H54 (cell line): ENCODE results near the gene RSRC1.
"Not testable (repeated sequence)": the region's sequence is repeated elsewhere in the genome, so short reads cannot be mapped to it uniquely, and the experiment has no call there.

Experiments
- DNase-seq: peaks from one replicate; pipeline ENCODE4 v3.0.0; 2011; ENCODE audit warnings: low spot score, mixed read lengths; ENCODE audit not compliant: insufficient read length
- FAIRE-seq: peaks from 3 replicates; lab custom pipeline; 2011; peaks lifted over from hg19 to GRCh38; lab: Jason Lieb, UNC
- POLR2A ChIP-seq: IDR thresholded peaks from 2 replicates; pipeline ENCODE4 v1.6.1; 2011; ENCODE audit warnings: low read depth, mild to moderate bottlenecking, low read length

Gene RSRC1

GRCh38 chr3:158313338-158313927, 203.5 kb downstream of the RSRC1 start:
- FAIRE-seq: no peak
- DNase-seq: no peak
- no peak for TF ChIP-seq POLR2A

- DNase-seq (no peak), FAIRE-seq (no peak)
- TF ChIP-seq POLR2A: no peak
These were observed 204.8 kb downstream of the RSRC1 start for GRCh38 chr3:158314426-158315357.

GRCh38 chr3:158329696-158330441, 220.0 kb downstream of the RSRC1 start:
- DNase-seq, FAIRE-seq: not testable (repeated sequence)

GRCh38 chr3:158330870-158331269, 221.0 kb downstream of the RSRC1 start:
- no peak for DNase-seq
- no peak for TF ChIP-seq POLR2A
- FAIRE-seq: no peak

GRCh38 chr3:158333736-158334135, 223.8 kb downstream of the RSRC1 start:
- TF ChIP-seq POLR2A: no peak
- no peak for FAIRE-seq
- no peak for DNase-seq

- no peak for DNase-seq
- no peak for FAIRE-seq
- TF ChIP-seq POLR2A: no peak
These were observed 227.2 kb downstream of the RSRC1 start for GRCh38 chr3:158337110-158337509.

- DNase-seq: no peak
- FAIRE-seq: no peak
- no peak for TF ChIP-seq POLR2A
These were observed 229.7 kb downstream of the RSRC1 start for GRCh38 chr3:158339638-158340037.

- not testable (repeated sequence) for FAIRE-seq, DNase-seq
These were observed 231.1 kb downstream of the RSRC1 start for GRCh38 chr3:158340951-158341350.

- no peak for DNase-seq
- FAIRE-seq: no peak
These were observed 238.1 kb downstream of the RSRC1 start for GRCh38 chr3:158347966-158348365.

GRCh38 chr3:158350971-158351370, 241.1 kb downstream of the RSRC1 start:
- FAIRE-seq (no peak), DNase-seq (no peak)
- TF ChIP-seq POLR2A: no peak

More at GRCh38 chr3:158347966-158348365, 238.1 kb downstream of the RSRC1 start:
- TF ChIP-seq POLR2A: no peak

GRCh38 chr3:158352551-158352950, 242.7 kb downstream of the RSRC1 start:
- TF ChIP-seq POLR2A: no peak
- DNase-seq: no peak
- FAIRE-seq: no peak

GRCh38 chr3:158354713-158355112, 244.8 kb downstream of the RSRC1 start:
- no peak for TF ChIP-seq POLR2A
- DNase-seq (no peak), FAIRE-seq (no peak)

- TF ChIP-seq POLR2A: no peak
- FAIRE-seq (no peak), DNase-seq (no peak)
These were observed 246.0 kb downstream of the RSRC1 start for GRCh38 chr3:158355623-158356588.
